Melanocyte of skin (primary cell): ENCODE measurements around the gene MAT1A. TPM values are rescaled to one million over a fixed set of nuclear protein-coding genes. Genes with fewer than 3 reads are reported as not detected.

Experiments used
- total RNA-seq, 2 donors: library from RNA; depleted of rRNA; stranded (reverse); fragments of >200 nt; gene quantifications; 2 replicates each; pipeline ENCODE4 v1.2.3, GENCODE V29; 2012

The MAT1A gene
- total RNA-seq: 1 to 10 TPM in 1 of 2 donors, under 1 TPM in 1; 0.33 to 1.4 TPM

DNA sequence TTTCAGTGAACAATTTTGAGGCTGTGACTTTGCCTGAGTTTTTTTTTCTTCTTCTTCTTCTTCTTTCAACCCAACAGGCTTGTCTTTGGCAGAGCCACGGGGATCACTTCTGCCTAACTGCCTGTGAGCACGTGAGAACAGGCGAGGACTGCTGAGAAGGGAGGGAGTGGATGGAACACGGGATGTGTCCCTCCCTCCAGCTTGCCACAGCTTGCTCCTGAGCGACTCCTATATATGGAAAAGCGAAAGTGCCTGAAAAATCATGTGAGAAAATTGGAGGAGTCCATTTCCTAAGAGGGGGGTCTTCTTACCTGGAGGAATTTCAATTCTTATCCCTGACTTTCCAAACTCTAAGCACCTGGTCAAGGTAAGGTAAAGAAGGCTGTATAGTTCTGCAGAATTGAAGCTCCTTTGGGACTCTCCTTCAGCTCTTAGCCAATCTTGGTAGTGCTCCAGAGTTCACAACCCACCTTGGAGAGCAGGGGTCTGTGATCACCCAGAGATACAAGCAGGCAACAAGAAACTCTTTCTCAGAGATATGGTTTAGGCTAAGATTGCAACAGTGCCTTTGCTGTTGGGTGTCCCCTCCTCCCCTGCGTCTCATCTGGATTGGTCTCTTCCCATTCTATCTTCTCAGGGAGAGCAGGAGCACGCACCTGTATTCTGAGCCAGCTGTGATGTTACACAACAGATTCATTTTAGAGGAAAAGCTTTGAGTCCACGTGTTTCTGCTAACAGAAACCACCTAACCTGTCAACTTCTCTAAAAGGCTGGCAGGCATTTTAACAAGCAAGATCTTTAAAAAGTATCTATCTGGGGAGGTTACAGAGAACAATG is at the start of gene MAT1A:
TSS of gene MAT1A (minus strand) at position 208 of the 837 bp plus-strand sequence. CDS start 235 bp downstream, outside the sequence.

Other genes starting within 250 kb of the MAT1A start
- 1 to 10 TPM; 8.7 to 9.6 TPM for gene TMEM254, start 211.0 kb downstream of the MAT1A start, total RNA-seq
- 1 to 10 TPM in 1 of 2 donors, under 1 TPM in 1; 0.67 to 1.4 TPM for gene PLAC9, start 156.9 kb downstream of the MAT1A start, total RNA-seq
- gene ANXA11, start 84.1 kb downstream of the MAT1A start, total RNA-seq: 10 to 100 TPM; 51.6 to 67.1 TPM
- gene DYDC1, start 67.1 kb upstream of the MAT1A start, total RNA-seq: not detected
- not detected for gene DYDC2, start 67.1 kb upstream of the MAT1A start, total RNA-seq
- 10 to 100 TPM; 65.6 to 68.1 TPM for gene PRXL2A, start 118.9 kb upstream of the MAT1A start, total RNA-seq
- 10 to 100 TPM; 61.9 to 69.6 TPM for gene TSPAN14, start 164.7 kb upstream of the MAT1A start, total RNA-seq
- gene SH2D4B, start 248.2 kb upstream of the MAT1A start, total RNA-seq: under 1 TPM in 1 of 2 donors, not detected in 1; under 0.01 TPM